ENCODE measurements around the gene DHRS3.

Gene DHRS3

GRCh38 chr1:12531179-12531499, 86.9 kb downstream of the DHRS3 start:
- TF ChIP-seq CTCF (IDR thresholded peaks at IDR 0.05; ENCODE audit: insufficient read depth, low read depth, low read length, missing control alignments): no peak
- H3K4me3 ChIP-seq (ENCODE audit: low read depth, low read length): no peak overlapping the region
- DNase-seq (ENCODE audit: low read depth): no peak

GRCh38 chr1:12530462-12531178, 87.4 kb downstream of the DHRS3 start:
- TF ChIP-seq CTCF (IDR thresholded peaks at IDR 0.05; ENCODE audit: insufficient read depth, low read depth, low read length, missing control alignments): no peak
- H3K4me3 ChIP-seq (ENCODE audit: low read depth, low read length): no peak overlapping the region
- no peak for DNase-seq (ENCODE audit: low read depth)

- TF ChIP-seq CTCF (IDR thresholded peaks at IDR 0.05; ENCODE audit: insufficient read depth, low read depth, low read length, missing control alignments): no peak
- no peak overlapping the region for H3K4me3 ChIP-seq (ENCODE audit: low read depth, low read length)
- DNase-seq (ENCODE audit: low read depth): no peak
Observed at GRCh38 chr1:12529640-12530174, 88.3 kb downstream of the DHRS3 start.

GRCh38 chr1:12528021-12528852, 89.8 kb downstream of the DHRS3 start:
- DNase-seq (ENCODE audit: low read depth): no peak
- TF ChIP-seq CTCF (IDR thresholded peaks at IDR 0.05; ENCODE audit: insufficient read depth, low read depth, low read length, missing control alignments): no peak
- no peak overlapping the region for H3K4me3 ChIP-seq (ENCODE audit: low read depth, low read length)

- TF ChIP-seq CTCF (IDR thresholded peaks at IDR 0.05; ENCODE audit: insufficient read depth, low read depth, low read length, missing control alignments): no peak
- no peak overlapping the region for H3K4me3 ChIP-seq (ENCODE audit: low read depth, low read length)
- DNase-seq (ENCODE audit: low read depth): no peak
Observed at GRCh38 chr1:12527564-12527963, 90.4 kb downstream of the DHRS3 start.

GRCh38 chr1:12525311-12526181, 92.5 kb downstream of the DHRS3 start:
- no peak overlapping the region for H3K4me3 ChIP-seq (ENCODE audit: low read depth, low read length)
- DNase-seq (ENCODE audit: low read depth): no peak
- TF ChIP-seq CTCF (IDR thresholded peaks at IDR 0.05; ENCODE audit: insufficient read depth, low read depth, low read length, missing control alignments): no peak
